ENCODE results near the gene PABPC4L. TPM values are rescaled to one million over a fixed set of nuclear protein-coding genes. Genes with fewer than 3 reads are reported as not detected.
A peak's percentile ranks its signal among the peaks of the same experiment; 100 is the strongest.

Gene PABPC4L
- 0.93 TPM for polyA plus RNA-seq (2013, experiment 1 of 2)
- polyA plus RNA-seq (2013, experiment 2 of 2), result 0.95 TPM

- peaks cover 6% of the 10 kb centered on the region for H3K4me1 ChIP-seq (ENCODE audit: control insufficient read depth, insufficient read depth, low read depth, low read length)
- peak within 1 kb of the TSS; percentile 84 for H3K4me2 ChIP-seq (ENCODE audit: low read length, poor library complexity, severe bottlenecking)
- peaks cover 0 to 3% of the 10 kb centered on the region in 2 experiments for H3K27me3 ChIP-seq (ENCODE audit: control insufficient read depth in 1 of 2, insufficient read depth in 1 of 2, low read length in 2 of 2)
- peak within 1 kb of the TSS; percentile 14 for H3K27ac ChIP-seq (ENCODE audit: low read length, poor library complexity, severe bottlenecking)
- peak within 1 kb of the TSS; percentile 97 for H2BK15ac ChIP-seq (ENCODE audit: low read depth, poor library complexity, severe bottlenecking)
- H3K23ac ChIP-seq (ENCODE audit: low read length in 2 of 2), result peak within 1 kb of the TSS in 1 of 2 experiments; percentile 9
- H3K79me1 ChIP-seq (replicated peaks; ENCODE audit: low read length, poor library complexity, severe bottlenecking), result peaks cover 13% of the 10 kb centered on the region
- peak within 1 kb of the TSS; percentile 62 for H3K9ac ChIP-seq (ENCODE audit: low read length)
- peak within 1 kb of the TSS; percentile 66 for H2BK5ac ChIP-seq (ENCODE audit: low read depth, low read length, poor library complexity, severe bottlenecking)
- peak; percentile 56 for DNase-seq
- H2AFZ ChIP-seq (ENCODE audit: low read depth, low read length), result peak within 1 kb of the TSS; percentile 86
- WGBS, result 4% methylated on average over 30 of the region's 65 CpGs
- no peak within 1 kb of the TSS for H2AK5ac ChIP-seq (ENCODE audit: low read length, severe bottlenecking)
- peak within 1 kb of the TSS in 1 of 2 experiments; percentile 88 for H3K14ac ChIP-seq (ENCODE audit: low read length in 2 of 2)
- H3K4me3 ChIP-seq (ENCODE audit: insufficient read depth in 1 of 2, low read depth in 1 of 2, low read length in 2 of 2), result peak within 1 kb of the TSS; percentile 75 to 82
- peak within 1 kb of the TSS; percentile 2 to 75 for H3K4ac ChIP-seq (ENCODE audit: low read depth in 1 of 2, low read length in 2 of 2)
- peak within 1 kb of the TSS in 1 of 2 experiments; percentile 78 for H2BK12ac ChIP-seq (ENCODE audit: low read length in 2 of 2)
- H4K91ac ChIP-seq (ENCODE audit: low read length), result peak within 1 kb of the TSS; percentile 92
- H3K9me3 ChIP-seq (ENCODE audit: control insufficient read depth, low read length), result no peaks in the 10 kb centered on the region
- H3K36me3 ChIP-seq (ENCODE audit: control insufficient read depth in 1 of 2, insufficient read depth in 2 of 2, low read depth in 1 of 2, low read length in 2 of 2), result no peaks in the 10 kb centered on the region
- H3K18ac ChIP-seq (ENCODE audit: low read depth in 1 of 2, low read length in 2 of 2), result peak within 1 kb of the TSS; percentile 91 to 92
- peak within 1 kb of the TSS; percentile 89 for H2BK120ac ChIP-seq (ENCODE audit: low read depth, low read length)
- H4K8ac ChIP-seq (ENCODE audit: low read length), result peak within 1 kb of the TSS; percentile 81
Measured at GRCh38 chr4:134201216-134202161, at the start of gene PABPC4L. PABPC4L (minus strand) TSS chr4:134201789; CDS start chr4:134201019, 770 bp downstream.

- no peak overlapping the region for H4K8ac ChIP-seq (ENCODE audit: low read length)
- H2AFZ ChIP-seq (ENCODE audit: low read depth, low read length), result no peak overlapping the region
- WGBS, result no CpG with 5 or more reads among the region's 1 CpG
- H2BK5ac ChIP-seq (ENCODE audit: low read depth, low read length, poor library complexity, severe bottlenecking), result no peak overlapping the region
- no peak overlapping the region for H3K4me3 ChIP-seq (ENCODE audit: insufficient read depth in 1 of 2, low read depth in 1 of 2, low read length in 2 of 2)
- no peak overlapping the region for H2BK120ac ChIP-seq (ENCODE audit: low read depth, low read length)
- H3K18ac ChIP-seq (ENCODE audit: low read depth in 1 of 2, low read length in 2 of 2), result no peak overlapping the region
- no peak overlapping the region for H3K9ac ChIP-seq (ENCODE audit: low read length)
- no peak overlapping the region for H3K27ac ChIP-seq (ENCODE audit: low read length, poor library complexity, severe bottlenecking)
- H3K27me3 ChIP-seq (ENCODE audit: control insufficient read depth in 1 of 2, insufficient read depth in 1 of 2, low read length in 2 of 2), result no peaks in the 10 kb centered on the region
- H3K9me3 ChIP-seq (ENCODE audit: control insufficient read depth, low read length), result peaks cover 6% of the 10 kb centered on the region
- no peak overlapping the region for H3K4ac ChIP-seq (ENCODE audit: low read depth in 1 of 2, low read length in 2 of 2)
- H2BK15ac ChIP-seq (ENCODE audit: low read depth, poor library complexity, severe bottlenecking), result no peak overlapping the region
- H3K79me1 ChIP-seq (replicated peaks; ENCODE audit: low read length, poor library complexity, severe bottlenecking), result no peaks in the 10 kb centered on the region
- no peak overlapping the region for H2AK5ac ChIP-seq (ENCODE audit: low read length, severe bottlenecking)
- DNase-seq, result no peak
- H4K91ac ChIP-seq (ENCODE audit: low read length), result no peak overlapping the region
- no peaks in the 10 kb centered on the region for H3K36me3 ChIP-seq (ENCODE audit: control insufficient read depth in 1 of 2, insufficient read depth in 2 of 2, low read depth in 1 of 2, low read length in 2 of 2)
- H2BK12ac ChIP-seq (ENCODE audit: low read length in 2 of 2), result no peak overlapping the region
- H3K23ac ChIP-seq (ENCODE audit: low read length in 2 of 2), result no peak overlapping the region
- H3K4me2 ChIP-seq (ENCODE audit: low read length, poor library complexity, severe bottlenecking), result no peak overlapping the region
- H3K14ac ChIP-seq (ENCODE audit: low read length in 2 of 2), result no peak overlapping the region
- no peaks in the 10 kb centered on the region for H3K4me1 ChIP-seq (ENCODE audit: control insufficient read depth, insufficient read depth, low read depth, low read length)
Measured at GRCh38 chr4:134251322-134251721, 49.7 kb upstream of the PABPC4L start.

GRCh38 chr4:134243742-134244713, 42.4 kb upstream of the PABPC4L start:
- Histone ChIP-seq H2BK5ac (ENCODE audit: low read depth, low read length, poor library complexity, severe bottlenecking) (no peak overlapping the region), H3K4me2 (ENCODE audit: low read length, poor library complexity, severe bottlenecking) (no peak overlapping the region), H2BK12ac (ENCODE audit: low read length in 2 of 2) (no peak overlapping the region), H2BK15ac (ENCODE audit: low read depth, poor library complexity, severe bottlenecking) (no peak overlapping the region), H3K36me3 (ENCODE audit: control insufficient read depth in 1 of 2, insufficient read depth in 2 of 2, low read depth in 1 of 2, low read length in 2 of 2) (no peaks in the 10 kb centered on the region), H3K9me3 (ENCODE audit: control insufficient read depth, low read length) (peaks cover 12% of the 10 kb centered on the region), H2BK120ac (ENCODE audit: low read depth, low read length) (no peak overlapping the region), H3K9ac (ENCODE audit: low read length) (no peak overlapping the region), H3K23ac (ENCODE audit: low read length in 2 of 2) (no peak overlapping the region), H3K18ac (ENCODE audit: low read depth in 1 of 2, low read length in 2 of 2) (no peak overlapping the region), H2AFZ (ENCODE audit: low read depth, low read length) (peak overlapping the region; percentile 29), H3K4me3 (ENCODE audit: insufficient read depth in 1 of 2, low read depth in 1 of 2, low read length in 2 of 2) (no peak overlapping the region), H3K27ac (ENCODE audit: low read length, poor library complexity, severe bottlenecking) (no peak overlapping the region), H4K8ac (ENCODE audit: low read length) (no peak overlapping the region), H3K79me1 (replicated peaks; ENCODE audit: low read length, poor library complexity, severe bottlenecking) (no peaks in the 10 kb centered on the region), H2AK5ac (ENCODE audit: low read length, severe bottlenecking) (no peak overlapping the region), H3K4ac (ENCODE audit: low read depth in 1 of 2, low read length in 2 of 2) (no peak overlapping the region), H3K27me3 (ENCODE audit: control insufficient read depth in 1 of 2, insufficient read depth in 1 of 2, low read length in 2 of 2) (no peaks in the 10 kb centered on the region), H3K14ac (ENCODE audit: low read length in 2 of 2) (peak overlapping the region in 1 of 2 experiments; percentile 30), H4K91ac (ENCODE audit: low read length) (peak overlapping the region; percentile 9), H3K4me1 (ENCODE audit: control insufficient read depth, insufficient read depth, low read depth, low read length) (no peaks in the 10 kb centered on the region)
- DNase-seq, result no peak
- 97% methylated on average over 19 of the region's 22 CpGs for WGBS

All from mesenchymal stem cell (in vitro differentiated cells and primary cell).